HepG2 (cell line): Measurements from ENCODE around the gene B3GALNT2. TPM values are rescaled to one million over a fixed set of nuclear protein-coding genes. Genes with fewer than 3 reads are reported as not detected.

Experiments used
- ATF7 ChIP-seq, 2 experiments: fragments of 450-650 bp in 1 of 2; sonication (generic) in 1 of 2; formaldehyde crosslinking in 1 of 2; IDR thresholded peaks; 2 replicates each; pipeline versions ENCODE4 v1.4.0 to v1.6.1; 2016 to 2020; ENCODE audit warnings: antibody characterized with exemption in 1 of 2, mild to moderate bottlenecking in 1 of 2, missing genetic modification reagents in 1 of 2
- KLF9 ChIP-seq: IDR thresholded peaks from 2 replicates; pipeline ENCODE4 v1.6.1; 2016; ENCODE audit warnings: low read depth
- NR2F1 ChIP-seq, 2 experiments: fragments of 450-650 bp in 1 of 2; formaldehyde crosslinking in 1 of 2; IDR thresholded peaks; 2 replicates each; pipeline versions ENCODE4 v1.5.0 to v1.6.1; 2016 to 2020; ENCODE audit warnings: mild to moderate bottlenecking in 1 of 2, missing compliant biosample characterization in 1 of 2, missing genetic modification reagents in 1 of 2, moderate library complexity in 1 of 2
- POGZ ChIP-seq: sonication (generic); formaldehyde crosslinking; IDR thresholded peaks from 2 replicates; pipeline ENCODE4 v1.4.0; 2020; ENCODE audit warnings: mild to moderate bottlenecking, missing genetic modification reagents
- RFX5 ChIP-seq: IDR thresholded peaks from 2 replicates; pipeline ENCODE4 v1.6.1; 2011; ENCODE audit warnings: low read depth, low read length, improper control_type of control experiment
- WIZ ChIP-seq: sonication (generic); formaldehyde crosslinking; IDR thresholded peaks from 2 replicates; pipeline ENCODE4 v1.5.1; 2020; ENCODE audit warnings: mild to moderate bottlenecking, missing genetic modification reagents
- ZFP1 ChIP-seq: IDR thresholded peaks from 2 replicates; pipeline ENCODE4 v1.6.1; 2016
- ZNF256 ChIP-seq: sonication (generic); formaldehyde crosslinking; conservative IDR thresholded peaks from 2 replicates; pipeline ENCODE4 v1.4.0; 2020; ENCODE audit warnings: missing genetic modification reagents
- ZNF292 ChIP-seq: sonication (generic); formaldehyde crosslinking; IDR thresholded peaks from 2 replicates; pipeline ENCODE4 v1.8.1; 2022; ENCODE audit warnings: mild to moderate bottlenecking, low read depth, missing genetic modification reagents, borderline replicate concordance
- ZNF556 ChIP-seq: sonication (generic); formaldehyde crosslinking; IDR thresholded peaks from 2 replicates; pipeline ENCODE4 v1.4.0; 2020; ENCODE audit warnings: mild to moderate bottlenecking, missing genetic modification reagents, borderline replicate concordance
- ZNF572 ChIP-seq: sonication (generic); formaldehyde crosslinking; IDR thresholded peaks from 2 replicates; pipeline ENCODE4 v1.5.1; 2020; ENCODE audit warnings: mild to moderate bottlenecking, missing genetic modification reagents
- ZNF75D ChIP-seq: sonication (generic); formaldehyde crosslinking; IDR thresholded peaks from 2 replicates; pipeline ENCODE4 v1.8.1; 2023; ENCODE audit warnings: missing genetic modification reagents, mild to moderate bottlenecking, borderline replicate concordance
- polyA plus RNA-seq, 8 experiments: library from polyadenylated mRNA; depleted of rRNA in 3 of 8; stranded (reverse) in 7 of 8; unstranded in 1 of 8; fragments of >200 nt; fragmentation: Illumina TruSeq in 4 of 8; extraction: Trizol in 4 of 8; gene quantifications; 2 replicates each; pipeline versions ENCODE4 v1.2.1 to v1.2.3, GENCODE V29; 2011 to 2016; ENCODE audit warnings: low read depth in 4 of 8, missing spikeins in 1 of 8, mixed read lengths in 1 of 8; ENCODE audit not compliant: insufficient read depth in 1 of 8
- total RNA-seq, 5 experiments: library from RNA; depleted of rRNA; stranded (reverse); fragments of >200 nt; fragmentation: Illumina TruSeq; extraction: Trizol; gene quantifications; 2 replicates each; pipeline ENCODE4 v1.2.3, GENCODE V29; 2016; ENCODE audit warnings: low read depth in 1 of 5
- TF ChIP-seq, protein P1 (sequence below), 2 experiments: IDR thresholded peaks; 2 replicates each; pipeline ENCODE4 v1.6.1; 2011 to 2012; ENCODE audit warnings: low read length in 2 of 2, borderline replicate concordance in 1 of 2, low read depth in 1 of 2, mild to moderate bottlenecking in 1 of 2, moderate library complexity in 1 of 2
- TF ChIP-seq, protein P2 (sequence below): sonication (generic); formaldehyde crosslinking; IDR thresholded peaks from 2 replicates; pipeline ENCODE4 v1.4.0; 2020; ENCODE audit warnings: missing genetic modification reagents
- TF ChIP-seq, protein P3 (sequence below): sonication (generic); formaldehyde crosslinking; IDR thresholded peaks from 2 replicates; pipeline ENCODE4 v1.8.0; 2022; ENCODE audit warnings: low read depth, missing genetic modification reagents
- TF ChIP-seq, protein P4 (sequence below): sonication (generic); formaldehyde crosslinking; IDR thresholded peaks from 2 replicates; pipeline ENCODE4 v1.4.0; 2020; ENCODE audit warnings: missing genetic modification reagents
- TF ChIP-seq, protein P5 (sequence below): sonication (generic); formaldehyde crosslinking; IDR thresholded peaks from 2 replicates; pipeline ENCODE4 v1.8.1; 2023; ENCODE audit warnings: mild to moderate bottlenecking, inconsistent platforms, moderate library complexity, missing genetic modification reagents, borderline replicate concordance

Gene B3GALNT2
- total and polyA plus RNA-seq, 2 of the 13 experiments (the other 11 are each of a cell fraction or from before 2014, with no cell fraction given) = 16.5 to 28.9 TPM

DNA sequence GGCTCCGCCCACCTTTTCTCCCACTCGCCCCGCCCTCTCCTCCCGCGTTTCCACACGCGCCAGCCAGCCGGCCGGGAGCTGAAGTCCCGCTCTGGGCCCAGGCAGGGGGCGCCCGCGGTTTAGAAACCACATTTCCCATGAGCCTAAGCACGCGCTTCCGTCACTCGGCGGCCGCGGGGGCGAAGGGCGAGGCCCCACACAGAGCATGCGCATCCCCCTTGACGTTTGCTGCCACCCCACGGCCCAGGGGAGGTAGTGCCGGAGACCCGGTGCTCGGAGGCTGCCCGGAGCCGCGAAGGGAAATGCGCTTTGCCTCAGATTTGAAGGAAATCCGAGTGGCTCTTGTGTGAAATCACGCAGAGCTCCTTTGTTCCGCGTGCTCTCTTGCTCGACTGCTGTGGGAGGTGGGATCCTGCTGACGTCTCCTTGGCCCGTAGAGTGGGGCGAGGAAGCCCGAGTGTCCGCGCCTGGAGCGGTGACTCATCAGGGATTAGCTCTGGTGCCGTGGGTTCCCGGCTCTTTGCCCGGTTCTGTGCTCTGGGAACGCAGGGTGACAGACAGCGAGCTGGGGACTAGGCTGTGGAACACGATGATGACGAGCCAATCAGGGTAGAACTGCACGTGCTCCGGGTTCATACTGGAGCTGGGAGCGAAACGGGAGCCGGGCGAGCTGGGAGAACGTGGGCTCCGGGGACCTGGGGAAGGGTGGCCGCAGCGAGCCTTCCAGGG lies 406 bp upstream of the B3GALNT2 start (continued):
- TF ChIP-seq ATF7 (IDR thresholded peaks at IDR 0.05) (no peak), ATF7 (CRISPR knock-in tag; IDR thresholded peaks at IDR 0.05) (no peak), ZNF75D (CRISPR knock-in tag) (no peak), WIZ (CRISPR knock-in tag) (no peak), ZNF572 (CRISPR knock-in tag) (peak; percentile 53; the same call in 1 of the 2 replicates), POGZ (CRISPR knock-in tag) (peak; percentile 82), ZNF556 (CRISPR knock-in tag) (no peak), RFX5 (peak; percentile 26; the same call in 1 of the 2 replicates), ZNF256 (CRISPR knock-in tag) (peak; percentile 58; the same call in 1 of the 2 replicates), ZFP1 (peak; percentile 69), NR2F1 (CRISPR knock-in tag; IDR thresholded peaks at IDR 0.05) (no peak), ZNF292 (CRISPR knock-in tag) (no peak; the same call in none of the 2 replicates), KLF9 (CRISPR knock-in tag) (no peak)
- TF ChIP-seq, protein P1, sequence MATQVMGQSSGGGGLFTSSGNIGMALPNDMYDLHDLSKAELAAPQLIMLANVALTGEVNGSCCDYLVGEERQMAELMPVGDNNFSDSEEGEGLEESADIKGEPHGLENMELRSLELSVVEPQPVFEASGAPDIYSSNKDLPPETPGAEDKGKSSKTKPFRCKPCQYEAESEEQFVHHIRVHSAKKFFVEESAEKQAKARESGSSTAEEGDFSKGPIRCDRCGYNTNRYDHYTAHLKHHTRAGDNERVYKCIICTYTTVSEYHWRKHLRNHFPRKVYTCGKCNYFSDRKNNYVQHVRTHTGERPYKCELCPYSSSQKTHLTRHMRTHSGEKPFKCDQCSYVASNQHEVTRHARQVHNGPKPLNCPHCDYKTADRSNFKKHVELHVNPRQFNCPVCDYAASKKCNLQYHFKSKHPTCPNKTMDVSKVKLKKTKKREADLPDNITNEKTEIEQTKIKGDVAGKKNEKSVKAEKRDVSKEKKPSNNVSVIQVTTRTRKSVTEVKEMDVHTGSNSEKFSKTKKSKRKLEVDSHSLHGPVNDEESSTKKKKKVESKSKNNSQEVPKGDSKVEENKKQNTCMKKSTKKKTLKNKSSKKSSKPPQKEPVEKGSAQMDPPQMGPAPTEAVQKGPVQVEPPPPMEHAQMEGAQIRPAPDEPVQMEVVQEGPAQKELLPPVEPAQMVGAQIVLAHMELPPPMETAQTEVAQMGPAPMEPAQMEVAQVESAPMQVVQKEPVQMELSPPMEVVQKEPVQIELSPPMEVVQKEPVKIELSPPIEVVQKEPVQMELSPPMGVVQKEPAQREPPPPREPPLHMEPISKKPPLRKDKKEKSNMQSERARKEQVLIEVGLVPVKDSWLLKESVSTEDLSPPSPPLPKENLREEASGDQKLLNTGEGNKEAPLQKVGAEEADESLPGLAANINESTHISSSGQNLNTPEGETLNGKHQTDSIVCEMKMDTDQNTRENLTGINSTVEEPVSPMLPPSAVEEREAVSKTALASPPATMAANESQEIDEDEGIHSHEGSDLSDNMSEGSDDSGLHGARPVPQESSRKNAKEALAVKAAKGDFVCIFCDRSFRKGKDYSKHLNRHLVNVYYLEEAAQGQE (IDR thresholded peaks at IDR 0.05; ENCODE audit: borderline replicate concordance in 1 of 2, low read depth in 1 of 2, low read length in 2 of 2) = no peak
- TF ChIP-seq, protein P2, sequence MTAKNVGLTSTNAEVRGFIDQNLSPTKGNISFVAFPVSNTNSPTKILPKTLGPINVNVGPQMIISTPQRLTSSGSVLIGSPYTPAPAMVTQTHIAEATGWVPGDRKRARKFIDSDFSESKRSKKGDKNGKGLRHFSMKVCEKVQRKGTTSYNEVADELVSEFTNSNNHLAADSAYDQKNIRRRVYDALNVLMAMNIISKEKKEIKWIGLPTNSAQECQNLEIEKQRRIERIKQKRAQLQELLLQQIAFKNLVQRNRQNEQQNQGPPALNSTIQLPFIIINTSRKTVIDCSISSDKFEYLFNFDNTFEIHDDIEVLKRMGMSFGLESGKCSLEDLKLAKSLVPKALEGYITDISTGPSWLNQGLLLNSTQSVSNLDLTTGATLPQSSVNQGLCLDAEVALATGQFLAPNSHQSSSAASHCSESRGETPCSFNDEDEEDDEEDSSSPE (CRISPR knock-in tag) = peak; percentile 87
- TF ChIP-seq, protein P3, sequence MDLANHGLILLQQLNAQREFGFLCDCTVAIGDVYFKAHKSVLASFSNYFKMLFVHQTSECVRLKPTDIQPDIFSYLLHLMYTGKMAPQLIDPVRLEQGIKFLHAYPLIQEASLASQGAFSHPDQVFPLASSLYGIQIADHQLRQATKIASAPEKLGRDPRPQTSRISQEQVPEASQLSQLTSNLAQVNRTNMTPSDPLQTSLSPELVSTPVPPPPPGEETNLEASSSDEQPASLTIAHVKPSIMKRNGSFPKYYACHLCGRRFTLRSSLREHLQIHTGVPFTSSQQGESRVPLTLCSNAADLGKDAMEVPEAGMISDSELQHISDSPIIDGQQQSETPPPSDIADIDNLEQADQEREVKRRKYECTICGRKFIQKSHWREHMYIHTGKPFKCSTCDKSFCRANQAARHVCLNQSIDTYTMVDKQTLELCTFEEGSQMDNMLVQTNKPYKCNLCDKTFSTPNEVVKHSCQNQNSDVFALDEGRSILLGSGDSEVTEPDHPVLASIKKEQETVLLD (CRISPR knock-in tag) = peak; percentile 43
- TF ChIP-seq, protein P4, sequence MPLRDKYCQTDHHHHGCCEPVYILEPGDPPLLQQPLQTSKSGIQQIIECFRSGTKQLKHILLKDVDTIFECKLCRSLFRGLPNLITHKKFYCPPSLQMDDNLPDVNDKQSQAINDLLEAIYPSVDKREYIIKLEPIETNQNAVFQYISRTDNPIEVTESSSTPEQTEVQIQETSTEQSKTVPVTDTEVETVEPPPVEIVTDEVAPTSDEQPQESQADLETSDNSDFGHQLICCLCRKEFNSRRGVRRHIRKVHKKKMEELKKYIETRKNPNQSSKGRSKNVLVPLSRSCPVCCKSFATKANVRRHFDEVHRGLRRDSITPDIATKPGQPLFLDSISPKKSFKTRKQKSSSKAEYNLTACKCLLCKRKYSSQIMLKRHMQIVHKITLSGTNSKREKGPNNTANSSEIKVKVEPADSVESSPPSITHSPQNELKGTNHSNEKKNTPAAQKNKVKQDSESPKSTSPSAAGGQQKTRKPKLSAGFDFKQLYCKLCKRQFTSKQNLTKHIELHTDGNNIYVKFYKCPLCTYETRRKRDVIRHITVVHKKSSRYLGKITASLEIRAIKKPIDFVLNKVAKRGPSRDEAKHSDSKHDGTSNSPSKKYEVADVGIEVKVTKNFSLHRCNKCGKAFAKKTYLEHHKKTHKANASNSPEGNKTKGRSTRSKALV = peak; percentile 90
- TF ChIP-seq, protein P5, sequence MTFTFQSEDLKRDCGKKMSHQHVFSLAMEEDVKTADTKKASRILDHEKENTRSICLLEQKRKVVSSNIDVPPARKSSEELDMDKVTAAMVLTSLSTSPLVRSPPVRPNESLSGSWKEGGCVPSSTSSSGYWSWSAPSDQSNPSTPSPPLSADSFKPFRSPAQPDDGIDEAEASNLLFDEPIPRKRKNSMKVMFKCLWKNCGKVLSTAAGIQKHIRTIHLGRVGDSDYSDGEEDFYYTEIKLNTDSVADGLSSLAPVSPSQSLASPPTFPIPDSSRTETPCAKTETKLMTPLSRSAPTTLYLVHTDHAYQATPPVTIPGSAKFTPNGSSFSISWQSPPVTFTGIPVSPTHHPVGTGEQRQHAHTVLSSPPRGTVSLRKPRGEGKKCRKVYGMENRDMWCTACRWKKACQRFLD = peak; percentile 77
